ENCODE measurements around the gene KCTD8.

- TF ChIP-seq CTCF (IDR thresholded peaks at IDR 0.05): no peak
- no peak for TF ChIP-seq POLR2A (IDR thresholded peaks at IDR 0.05)
- TF ChIP-seq EP300 (IDR thresholded peaks at IDR 0.05): no peak
Observed at GRCh38 chr4:44221407-44221806, 227.2 kb downstream of the KCTD8 start.
